ENCODE data around the gene NAV2. TPM values are rescaled to one million over a fixed set of nuclear protein-coding genes. Genes with fewer than 3 reads are reported as not detected.

The NAV2 gene
- total RNA-seq, 1 experiment from 2014 or later, result 139 TPM

GRCh38 chr11:19693146-19693545, 19.5 kb upstream of the NAV2 start:
- Mint-ChIP-seq H3K9me3 (ENCODE audit: unreplicated experiment) (no peaks in the 10 kb centered on the region), H3K4me1 (ENCODE audit: insufficient read depth, unreplicated experiment) (peaks cover 28% of the 10 kb centered on the region), H3K27me3 (ENCODE audit: insufficient read depth, unreplicated experiment) (no peaks in the 10 kb centered on the region), H3K4me3 (ENCODE audit: unreplicated experiment) (no peak overlapping the region), H3K27ac (ENCODE audit: low read depth, unreplicated experiment) (no peak overlapping the region), H3K36me3 (ENCODE audit: insufficient read depth, unreplicated experiment) (no peaks in the 10 kb centered on the region)
- TF ChIP-seq CTCF (IDR thresholded peaks at IDR 0.05; ENCODE audit: unreplicated experiment), result no peak
- intact Hi-C loops (cut with micrococcal nuclease), result no loop called here
- ChIA-PET POLR2A (no interaction called here), CTCF (no interaction called here)
- no peak for DNase-seq (ENCODE audit: unreplicated experiment)
- no TSS peak for BruUV-seq (replicated peaks)

GRCh38 chr11:19694796-19695345, 17.8 kb upstream of the NAV2 start:
- DNase-seq (ENCODE audit: unreplicated experiment), result no peak
- no TSS peak for BruUV-seq (replicated peaks)
- H3K27ac Mint-ChIP-seq (ENCODE audit: low read depth, unreplicated experiment), result no peak overlapping the region
- POLR2A ChIA-PET, result interaction anchor here (1.6 kb wide), 1 partner anchor 17 kb away, joined by 5 read pairs; no protein-coding TSS in a partner anchor
- no peaks in the 10 kb centered on the region for H3K9me3 Mint-ChIP-seq (ENCODE audit: unreplicated experiment)
- intact Hi-C loops (cut with micrococcal nuclease), result no loop called here
- H3K36me3 Mint-ChIP-seq (ENCODE audit: insufficient read depth, unreplicated experiment), result no peaks in the 10 kb centered on the region
- H3K27me3 Mint-ChIP-seq (ENCODE audit: insufficient read depth, unreplicated experiment), result no peaks in the 10 kb centered on the region
- CTCF ChIA-PET, result no interaction called here
- peaks cover 37% of the 10 kb centered on the region for H3K4me1 Mint-ChIP-seq (ENCODE audit: insufficient read depth, unreplicated experiment)
- H3K4me3 Mint-ChIP-seq (ENCODE audit: unreplicated experiment), result no peak overlapping the region
- TF ChIP-seq CTCF (IDR thresholded peaks at IDR 0.05; ENCODE audit: unreplicated experiment), result no peak

GRCh38 chr11:19696073-19696472, 16.6 kb upstream of the NAV2 start:
- no TSS peak for BruUV-seq (replicated peaks)
- no peaks in the 10 kb centered on the region for H3K36me3 Mint-ChIP-seq (ENCODE audit: insufficient read depth, unreplicated experiment)
- H3K4me1 Mint-ChIP-seq (ENCODE audit: insufficient read depth, unreplicated experiment), result peaks cover 32% of the 10 kb centered on the region
- no peaks in the 10 kb centered on the region for H3K9me3 Mint-ChIP-seq (ENCODE audit: unreplicated experiment)
- no peak for TF ChIP-seq CTCF (IDR thresholded peaks at IDR 0.05; ENCODE audit: unreplicated experiment)
- H3K4me3 Mint-ChIP-seq (ENCODE audit: unreplicated experiment), result no peak overlapping the region
- H3K27me3 Mint-ChIP-seq (ENCODE audit: insufficient read depth, unreplicated experiment), result no peaks in the 10 kb centered on the region
- H3K27ac Mint-ChIP-seq (ENCODE audit: low read depth, unreplicated experiment), result peak overlapping the region; percentile 40
- DNase-seq (ENCODE audit: unreplicated experiment), result peak; percentile 73
- intact Hi-C loops (cut with micrococcal nuclease), result no loop called here
- ChIA-PET CTCF (no interaction called here), POLR2A (interaction anchor here (0.8 to 2.9 kb wide), 3 partner anchors 15 to 29 kb away, joined by 3 to 17 read pairs (median 5); no protein-coding TSS in a partner anchor)

GRCh38 chr11:19696904-19697303, 15.7 kb upstream of the NAV2 start:
- Mint-ChIP-seq H3K36me3 (ENCODE audit: insufficient read depth, unreplicated experiment) (no peaks in the 10 kb centered on the region), H3K27ac (ENCODE audit: low read depth, unreplicated experiment) (peak overlapping the region; percentile 40), H3K4me3 (ENCODE audit: unreplicated experiment) (no peak overlapping the region), H3K4me1 (ENCODE audit: insufficient read depth, unreplicated experiment) (peaks cover 27% of the 10 kb centered on the region), H3K9me3 (ENCODE audit: unreplicated experiment) (no peaks in the 10 kb centered on the region), H3K27me3 (ENCODE audit: insufficient read depth, unreplicated experiment) (no peaks in the 10 kb centered on the region)
- POLR2A ChIA-PET, result interaction anchor here (2.9 to 4.0 kb wide), 2 partner anchors 16 kb away, joined by 17 to 22 read pairs; partner anchors contain the start of gene NAV2
- no TSS peak for BruUV-seq (replicated peaks)
- TF ChIP-seq CTCF (IDR thresholded peaks at IDR 0.05; ENCODE audit: unreplicated experiment), result no peak
- intact Hi-C loops (cut with micrococcal nuclease), result no loop called here
- CTCF ChIA-PET, result interaction anchor here (0.8 kb wide), 1 partner anchor 8 kb away, joined by 3 read pairs; no protein-coding TSS in a partner anchor
- DNase-seq (ENCODE audit: unreplicated experiment), result no peak
